Body of pancreas (tissue), 4 donors: ENCODE results near the gene KDM1B.
"Not testable (repeated sequence)": the region's sequence is repeated elsewhere in the genome, so short reads cannot be mapped to it uniquely, and the experiment has no call there.

Experiments
- CTCF ChIP-seq, 7 experiments: fragments of 450-650 bp in 4 of 7; fragments of 200-600 bp in 3 of 7; sonication (generic) in 3 of 7; IDR thresholded peaks; one replicate each; pipeline ENCODE4 v1.5.1; 2016 to 2019; ENCODE audit warnings: antibody characterized with exemption in 7 of 7
- POLR2A ChIP-seq, 3 donors: fragments of 450-650 bp; IDR thresholded peaks; one replicate each; pipeline ENCODE4 v1.6.1; 2016; ENCODE audit warnings: antibody characterized with exemption in 3 of 3, mild to moderate bottlenecking in 2 of 3

- not testable (repeated sequence) for TF ChIP-seq CTCF, POLR2A (IDR thresholded peaks at IDR 0.05)
These were observed 73.4 kb downstream of the KDM1B start for GRCh38 chr6:18228590-18228989.
